Skin of body (tissue), 2 donors: ENCODE data around the gene MITF. TPM values are rescaled to one million over a fixed set of nuclear protein-coding genes. Genes with fewer than 3 reads are reported as not detected.

Experiments used
- DNase-seq: peaks from one replicate; lab custom pipeline; 2025; lab: John Stamatoyannopoulos, UW
- total RNA-seq: library from RNA; depleted of rRNA; stranded (reverse); fragments of >200 nt; gene quantifications from one replicate; pipeline ENCODE4 v1.2.3, GENCODE V29; 2014

MITF gene
- total RNA-seq, 1 donor from 2014 or later = 43.2 TPM

GRCh38 chr3:69725994-69726571 is 13.2 kb upstream of the MITF start:
- no peak for DNase-seq

- DNase-seq = no peak
Measured at GRCh38 chr3:69729147-69729919, 9.9 kb upstream of the MITF start.

- no peak for DNase-seq
Measured at GRCh38 chr3:69731080-69731479, 8.2 kb upstream of the MITF start.

- no peak for DNase-seq
Measured at GRCh38 chr3:69735893-69736292, 3.4 kb upstream of the MITF start.

- peak; percentile 27 for DNase-seq
Measured at GRCh38 chr3:69737392-69737791, 1.9 kb upstream of the MITF start.

- peak; percentile 30 for DNase-seq
Measured at GRCh38 chr3:69738315-69738714, 949 bp upstream of the MITF start.

- peak; percentile 43 for DNase-seq
Measured at GRCh38 chr3:69738859-69739203, 433 bp upstream of the MITF start.

GRCh38 chr3:69740103-69741021 is 1.1 kb downstream of the MITF start:
- DNase-seq = no peak

- peak; percentile 8 for DNase-seq
Measured at GRCh38 chr3:69741032-69741767, 1.9 kb downstream of the MITF start.

- DNase-seq = no peak
Measured at GRCh38 chr3:69742391-69742790, 3.1 kb downstream of the MITF start.

- DNase-seq = no peak
Measured at GRCh38 chr3:69743975-69744906, 5.0 kb downstream of the MITF start.

- DNase-seq = no peak
Measured at GRCh38 chr3:69745505-69745904, 6.2 kb downstream of the MITF start.

GRCh38 chr3:69746119-69746518 is 6.9 kb downstream of the MITF start:
- peak; percentile 94 for DNase-seq

GRCh38 chr3:69747511-69748258 is 8.4 kb downstream of the MITF start:
- DNase-seq = no peak

- DNase-seq = no peak
Measured at GRCh38 chr3:69748503-69748902, 9.2 kb downstream of the MITF start.

- no peak for DNase-seq
Measured at GRCh38 chr3:69749461-69749860, 10.2 kb downstream of the MITF start.

GRCh38 chr3:69750549-69750948 is 11.3 kb downstream of the MITF start:
- no peak for DNase-seq

- DNase-seq = peak; percentile 28
Measured at GRCh38 chr3:69751074-69751476, 11.8 kb downstream of the MITF start.

- DNase-seq = no peak
Measured at GRCh38 chr3:69752241-69752640, 13.0 kb downstream of the MITF start.
